H1 (cell line): ENCODE data around the gene GSTT4. TPM values are rescaled to one million over a fixed set of nuclear protein-coding genes. Genes with fewer than 3 reads are reported as not detected.

Experiments
- EP300 ChIP-seq, 2 experiments: IDR thresholded peaks; 1 replicate in 1 of 2; 2 replicates in 1 of 2; pipeline ENCODE4 v1.6.1; 2011 to 2012; ENCODE audit warnings: low read depth in 2 of 2, low read length in 2 of 2, mild to moderate bottlenecking in 2 of 2, borderline replicate concordance in 1 of 2, inconsistent platforms in 1 of 2, moderate library complexity in 1 of 2
- KDM5A ChIP-seq: fragments of 200-600 bp; IDR thresholded peaks from 2 replicates; pipeline ENCODE4 v1.7.1; 2012; ENCODE audit warnings: mild to moderate bottlenecking, low read length, inconsistent platforms, mixed read lengths
- RXRA ChIP-seq: IDR thresholded peaks from 2 replicates; pipeline ENCODE4 v1.6.1; 2011; ENCODE audit warnings: low read depth, mild to moderate bottlenecking, low read length, moderate library complexity; ENCODE audit not compliant: insufficient read depth
- SP2 ChIP-seq: IDR thresholded peaks from 2 replicates; pipeline ENCODE4 v1.6.1; 2012; ENCODE audit warnings: mild to moderate bottlenecking, low read length, inconsistent platforms
- polyA plus RNA-seq, 7 experiments: library from polyadenylated mRNA; depleted of rRNA in 3 of 7; stranded (reverse) in 5 of 7; unstranded in 2 of 7; fragments of >200 nt in 5 of 7; fragments of 200-250 nt in 2 of 7; gene quantifications; 1 replicate in 5 of 7; 2 replicates in 1 of 7; 4 replicates in 1 of 7; pipeline versions ENCODE4 v1.2.1 to v1.2.3, GENCODE V29; 2011 to 2013; ENCODE audit warnings: missing spikeins in 2 of 7, mixed read lengths in 2 of 7
- total RNA-seq: library from RNA; stranded (reverse); fragmentation: NEBNext Ultra II Directional; extraction: Animal tissue kit (Norgen Biotek cat#: 25700); gene quantifications from 2 replicates; pipeline ENCODE4 v1.2.1, GENCODE V29; 2021

GSTT4 gene
- total and polyA plus RNA-seq, 2 of the 8 experiments (the other 6 are each of a cell fraction or from before 2014, with no cell fraction given): 0.14 TPM; not detected in 1

- TF ChIP-seq SP2 (no peak), EP300 (IDR thresholded peaks at IDR 0.05; ENCODE audit: borderline replicate concordance in 1 of 2, low read depth in 2 of 2, low read length in 2 of 2) (no peak), KDM5A (no peak), RXRA (no peak)
Measured at GRCh38 chr22:24040946-24041345, 35.7 kb upstream of the GSTT4 start (continued).
